ENCODE measurements around the gene TMTC2. TPM values are rescaled to one million over a fixed set of nuclear protein-coding genes. Genes with fewer than 3 reads are reported as not detected.

The TMTC2 gene
- total and polyA plus RNA-seq, 10 of the 15 experiments (the other 5 are each of a cell fraction or from before 2014, with no cell fraction given): 0.14 to 9.7 (median 1.2) TPM

DNA sequence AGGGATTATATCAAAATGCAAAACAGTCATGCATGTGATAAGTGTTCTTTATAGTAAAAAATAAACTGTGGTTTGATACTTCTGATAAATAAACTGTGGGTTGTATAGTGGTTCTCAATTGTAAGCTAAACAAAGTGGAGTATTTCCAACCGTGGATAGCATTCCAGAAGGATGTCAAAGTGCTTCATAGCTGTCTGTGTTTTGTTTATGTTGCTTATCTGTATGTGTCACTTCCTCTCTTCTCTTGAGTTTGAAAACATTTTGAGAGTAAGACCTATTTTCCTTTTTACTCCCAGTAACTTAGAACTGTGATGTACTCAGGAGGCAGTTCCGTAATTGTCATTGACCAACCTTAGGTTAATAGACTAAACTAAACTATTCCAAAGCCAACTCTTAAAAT, 415.8 kb downstream of the TMTC2 start:
- Histone ChIP-seq H3K36me3 (ENCODE audit: control insufficient read depth in 2 of 2, insufficient read depth in 2 of 2, low read length in 1 of 2) (no peaks in the 10 kb centered on the region), H3K9ac (ENCODE audit: control insufficient read depth, insufficient read depth, low read length) (no peak overlapping the region), H3K27ac (ENCODE audit: control insufficient read depth, insufficient read depth) (no peak overlapping the region), H2AFZ (ENCODE audit: control insufficient read depth, low read depth, low read length) (no peak overlapping the region), H3K4me2 (ENCODE audit: control insufficient read depth, insufficient read depth) (no peak overlapping the region), H3K27me3 (replicated peaks in 1 of 2; ENCODE audit: control insufficient read depth in 2 of 2, insufficient read depth in 2 of 2, low read length in 1 of 2) (no peaks in the 10 kb centered on the region), H4K20me1 (ENCODE audit: control insufficient read depth, insufficient read depth) (no peaks in the 10 kb centered on the region), H3K9me3 (replicated peaks; ENCODE audit: control insufficient read depth, insufficient read depth, low read length) (no peaks in the 10 kb centered on the region), H3K4me1 (ENCODE audit: control insufficient read depth, insufficient read depth, low read length) (no peaks in the 10 kb centered on the region), H3K4me3 (no peak overlapping the region), H3K79me2 (ENCODE audit: control insufficient read depth, insufficient read depth, low read length) (no peaks in the 10 kb centered on the region)
- ChIA-PET CTCF (interaction anchor here (0.8 kb wide), 1 partner anchor 26 kb away, joined by 3 read pairs; no protein-coding TSS in a partner anchor), POLR2A (no interaction called here), SMC1A (ENCODE audit: uncharacterized antibody, unreplicated experiment) (no interaction called here), RAD21 (ENCODE audit: unreplicated experiment) (no interaction called here)
- no peak for FAIRE-seq
- ATAC-seq: no peak
- in situ Hi-C loops (cut with MboI): no loop called here
- WGBS (ENCODE audit: insufficient coverage, insufficient replicate concordance, low lambda C conversion rate, missing lambda C conversion rate): 67% methylated on average over 2 of the region's 2 CpGs
- no peak for TF ChIP-seq HCFC1 (IDR thresholded peaks at IDR 0.05; ENCODE audit: low read length)
- BruUV-seq (replicated peaks): no TSS peak
- intact Hi-C loops (cut with micrococcal nuclease; ENCODE audit: unreplicated experiment): no loop called here
- DNase-seq (ENCODE audit: low read depth, low spot score): no peak

DNA sequence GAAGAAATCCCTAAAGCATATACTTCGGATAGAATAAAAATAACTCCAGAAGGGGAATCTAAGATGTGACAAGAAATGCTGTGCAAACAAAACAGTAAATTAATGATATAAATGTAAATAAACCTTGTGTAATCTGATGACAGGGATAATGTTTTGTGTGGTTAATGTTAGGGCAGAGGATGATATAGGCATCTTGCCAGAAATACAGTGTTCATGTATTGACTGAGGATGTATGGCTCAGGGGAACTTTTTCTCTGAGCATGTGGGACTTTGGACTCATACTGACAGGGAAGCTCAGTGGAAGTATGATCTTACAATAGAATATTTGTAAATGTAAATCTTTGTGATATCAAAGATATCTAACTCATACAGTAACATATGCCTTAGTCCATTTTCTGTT, 420.2 kb downstream of the TMTC2 start:
- H3K9ac ChIP-seq (ENCODE audit: control insufficient read depth, insufficient read depth, low read length): no peak overlapping the region
- TF ChIP-seq POU2F2 (IDR thresholded peaks at IDR 0.05; ENCODE audit: borderline replicate concordance, low read depth, low read length) (no peak), NR2F1 (conservative IDR thresholded peaks at IDR 0.05) (no peak), HDGF (IDR thresholded peaks at IDR 0.05) (no peak), PAX8 (IDR thresholded peaks at IDR 0.05) (no peak), SIN3A (IDR thresholded peaks at IDR 0.05; ENCODE audit: low read depth, low read length) (no peak), KAT2A (conservative IDR thresholded peaks at IDR 0.05; ENCODE audit: control insufficient read depth, low read depth, low read length) (no peak)
- TF ChIP-seq, protein P1, sequence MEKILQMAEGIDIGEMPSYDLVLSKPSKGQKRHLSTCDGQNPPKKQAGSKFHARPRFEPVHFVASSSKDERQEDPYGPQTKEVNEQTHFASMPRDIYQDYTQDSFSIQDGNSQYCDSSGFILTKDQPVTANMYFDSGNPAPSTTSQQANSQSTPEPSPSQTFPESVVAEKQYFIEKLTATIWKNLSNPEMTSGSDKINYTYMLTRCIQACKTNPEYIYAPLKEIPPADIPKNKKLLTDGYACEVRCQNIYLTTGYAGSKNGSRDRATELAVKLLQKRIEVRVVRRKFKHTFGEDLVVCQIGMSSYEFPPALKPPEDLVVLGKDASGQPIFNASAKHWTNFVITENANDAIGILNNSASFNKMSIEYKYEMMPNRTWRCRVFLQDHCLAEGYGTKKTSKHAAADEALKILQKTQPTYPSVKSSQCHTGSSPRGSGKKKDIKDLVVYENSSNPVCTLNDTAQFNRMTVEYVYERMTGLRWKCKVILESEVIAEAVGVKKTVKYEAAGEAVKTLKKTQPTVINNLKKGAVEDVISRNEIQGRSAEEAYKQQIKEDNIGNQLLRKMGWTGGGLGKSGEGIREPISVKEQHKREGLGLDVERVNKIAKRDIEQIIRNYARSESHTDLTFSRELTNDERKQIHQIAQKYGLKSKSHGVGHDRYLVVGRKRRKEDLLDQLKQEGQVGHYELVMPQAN (conservative IDR thresholded peaks at IDR 0.05): no peak
- TF ChIP-seq, protein P2, sequence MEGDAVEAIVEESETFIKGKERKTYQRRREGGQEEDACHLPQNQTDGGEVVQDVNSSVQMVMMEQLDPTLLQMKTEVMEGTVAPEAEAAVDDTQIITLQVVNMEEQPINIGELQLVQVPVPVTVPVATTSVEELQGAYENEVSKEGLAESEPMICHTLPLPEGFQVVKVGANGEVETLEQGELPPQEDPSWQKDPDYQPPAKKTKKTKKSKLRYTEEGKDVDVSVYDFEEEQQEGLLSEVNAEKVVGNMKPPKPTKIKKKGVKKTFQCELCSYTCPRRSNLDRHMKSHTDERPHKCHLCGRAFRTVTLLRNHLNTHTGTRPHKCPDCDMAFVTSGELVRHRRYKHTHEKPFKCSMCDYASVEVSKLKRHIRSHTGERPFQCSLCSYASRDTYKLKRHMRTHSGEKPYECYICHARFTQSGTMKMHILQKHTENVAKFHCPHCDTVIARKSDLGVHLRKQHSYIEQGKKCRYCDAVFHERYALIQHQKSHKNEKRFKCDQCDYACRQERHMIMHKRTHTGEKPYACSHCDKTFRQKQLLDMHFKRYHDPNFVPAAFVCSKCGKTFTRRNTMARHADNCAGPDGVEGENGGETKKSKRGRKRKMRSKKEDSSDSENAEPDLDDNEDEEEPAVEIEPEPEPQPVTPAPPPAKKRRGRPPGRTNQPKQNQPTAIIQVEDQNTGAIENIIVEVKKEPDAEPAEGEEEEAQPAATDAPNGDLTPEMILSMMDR (IDR thresholded peaks at IDR 0.05 in 2 of 3, conservative IDR thresholded peaks at IDR 0.05 in 1 of 3; ENCODE audit: control insufficient read depth in 2 of 3, extremely low read depth in 1 of 3, insufficient read depth in 1 of 3, low read depth in 3 of 3, low read length in 3 of 3): no peak

More for the DNA sequence above, 420.2 kb downstream of the TMTC2 start:
- DNase-seq (ENCODE audit: low read depth, low spot score): no peak
- Histone ChIP-seq H3K4me1 (ENCODE audit: control insufficient read depth, insufficient read depth, low read length) (no peaks in the 10 kb centered on the region), H3K27me3 (replicated peaks in 1 of 2; ENCODE audit: control insufficient read depth in 2 of 2, insufficient read depth in 2 of 2, low read length in 1 of 2) (no peaks in the 10 kb centered on the region), H2AFZ (ENCODE audit: control insufficient read depth, low read depth, low read length) (no peak overlapping the region), H3K36me3 (ENCODE audit: control insufficient read depth in 2 of 2, insufficient read depth in 2 of 2, low read length in 1 of 2) (no peaks in the 10 kb centered on the region), H3K79me2 (ENCODE audit: control insufficient read depth, insufficient read depth, low read length) (no peaks in the 10 kb centered on the region), H4K20me1 (ENCODE audit: control insufficient read depth, insufficient read depth) (no peaks in the 10 kb centered on the region), H3K4me2 (ENCODE audit: control insufficient read depth, insufficient read depth) (no peak overlapping the region), H3K9me3 (replicated peaks; ENCODE audit: control insufficient read depth, insufficient read depth, low read length) (no peaks in the 10 kb centered on the region), H3K4me3 (no peak overlapping the region), H3K27ac (ENCODE audit: control insufficient read depth, insufficient read depth) (no peak overlapping the region)
- ChIA-PET POLR2A (no interaction called here), SMC1A (ENCODE audit: uncharacterized antibody, unreplicated experiment) (no interaction called here), RAD21 (ENCODE audit: unreplicated experiment) (no interaction called here), CTCF (interaction anchor here (0.7 kb wide), 1 partner anchor 512 kb away, joined by 3 read pairs; no protein-coding TSS in a partner anchor)
- intact Hi-C loops (cut with micrococcal nuclease; ENCODE audit: unreplicated experiment) (no loop called here), in situ Hi-C loops (cut with MboI) (no loop called here)
- no peak for FAIRE-seq
- WGBS (ENCODE audit: insufficient coverage, insufficient replicate concordance, low lambda C conversion rate, missing lambda C conversion rate): 95% methylated on average over 1 of the region's 1 CpG
- no TSS peak for BruUV-seq (replicated peaks)
- ATAC-seq: no peak

Data from GM12878 (cell line).